ENCODE data around the gene CAVIN4. TPM values are rescaled to one million over a fixed set of nuclear protein-coding genes. Genes with fewer than 3 reads are reported as not detected.

The CAVIN4 gene
- total and polyA plus RNA-seq, 2 donors (not counting 3 experiments of a cell fraction or from before 2014, with no cell fraction given), result 0.61 to 3.1 TPM

DNA sequence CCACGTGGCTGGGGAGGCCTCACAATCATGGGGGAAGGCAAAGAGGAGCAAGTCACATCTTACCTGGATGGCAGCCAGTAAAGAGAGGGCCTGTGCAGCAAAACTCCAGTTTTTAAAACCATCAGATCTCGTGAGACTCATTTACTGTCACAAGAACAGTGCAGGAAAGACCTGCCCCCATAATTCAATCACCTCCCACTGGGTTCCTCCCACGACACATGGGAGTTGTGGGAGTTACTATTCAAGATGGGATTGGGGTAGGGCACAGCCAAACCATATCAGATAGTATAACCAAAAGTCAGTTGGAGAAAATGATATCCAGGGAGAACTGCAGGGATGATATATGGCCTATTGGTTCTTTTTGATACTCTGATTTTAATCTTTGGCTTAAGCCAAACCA is 10.0 kb upstream of the CAVIN4 start:
- H3K4me3 ChIP-seq (replicated peaks in 1 of 3; ENCODE audit: insufficient read depth in 1 of 3, low read depth in 1 of 3, low read length in 3 of 3), result no peak overlapping the region
- H3K9ac ChIP-seq (replicated peaks; ENCODE audit: extremely low read depth, insufficient read depth, low read length), result no peak overlapping the region
- DNase-seq (ENCODE audit: low read depth, low spot score) (no peak), FAIRE-seq (no peak)
- no peaks in the 10 kb centered on the region for H3K79me2 ChIP-seq (ENCODE audit: control insufficient read depth, insufficient read depth, low read length)
- intact Hi-C loops (cut with micrococcal nuclease), result no loop called here
- ChIA-PET CTCF (no interaction called here), POLR2A (no interaction called here)
- H3K27ac ChIP-seq (ENCODE audit: insufficient read depth, low read depth, low read length), result no peak overlapping the region
- no peaks in the 10 kb centered on the region for H3K4me1 ChIP-seq (ENCODE audit: control insufficient read depth, extremely low read depth, insufficient read depth, low read length)
- H3K4me2 ChIP-seq (ENCODE audit: insufficient read depth, low read length), result no peak overlapping the region
- H2AFZ ChIP-seq (ENCODE audit: low read depth, low read length), result no peak overlapping the region
- no peaks in the 10 kb centered on the region for H3K27me3 ChIP-seq (ENCODE audit: control insufficient read depth in 2 of 2, insufficient read depth in 2 of 2, low read length in 2 of 2)
- dilution Hi-C loops (cut with MboI; ENCODE audit: extremely low pct_ligation_motif_present, low sequenced_read_pairs), result no loop called here
- no peaks in the 10 kb centered on the region for H3K36me3 ChIP-seq (ENCODE audit: control insufficient read depth in 2 of 2, extremely low read depth in 1 of 2, insufficient read depth in 2 of 2, low read length in 2 of 2)
- H3K9me3 ChIP-seq (replicated peaks; ENCODE audit: control insufficient read depth, insufficient read depth, low read length), result no peaks in the 10 kb centered on the region
- TF ChIP-seq POLR2A (IDR thresholded peaks at IDR 0.05; ENCODE audit: low read depth, low read length) (no peak), POLR2AphosphoS5 (IDR thresholded peaks at IDR 0.05; ENCODE audit: insufficient read depth, low read depth, low read length) (no peak), MYC (IDR thresholded peaks at IDR 0.05; ENCODE audit: low read depth, low read length) (no peak), FOS (IDR thresholded peaks at IDR 0.05; ENCODE audit: borderline replicate concordance, insufficient read depth, low read length) (no peak)
- H4K20me1 ChIP-seq (replicated peaks; ENCODE audit: control insufficient read depth, extremely low read depth, insufficient read depth, low read length), result no peaks in the 10 kb centered on the region
- no TSS peak for BruUV-seq (replicated peaks)
- no peaks in the 10 kb centered on the region for H3K9me1 ChIP-seq (replicated peaks; ENCODE audit: control insufficient read depth, extremely low read depth, insufficient read depth, low read length)

DNA sequence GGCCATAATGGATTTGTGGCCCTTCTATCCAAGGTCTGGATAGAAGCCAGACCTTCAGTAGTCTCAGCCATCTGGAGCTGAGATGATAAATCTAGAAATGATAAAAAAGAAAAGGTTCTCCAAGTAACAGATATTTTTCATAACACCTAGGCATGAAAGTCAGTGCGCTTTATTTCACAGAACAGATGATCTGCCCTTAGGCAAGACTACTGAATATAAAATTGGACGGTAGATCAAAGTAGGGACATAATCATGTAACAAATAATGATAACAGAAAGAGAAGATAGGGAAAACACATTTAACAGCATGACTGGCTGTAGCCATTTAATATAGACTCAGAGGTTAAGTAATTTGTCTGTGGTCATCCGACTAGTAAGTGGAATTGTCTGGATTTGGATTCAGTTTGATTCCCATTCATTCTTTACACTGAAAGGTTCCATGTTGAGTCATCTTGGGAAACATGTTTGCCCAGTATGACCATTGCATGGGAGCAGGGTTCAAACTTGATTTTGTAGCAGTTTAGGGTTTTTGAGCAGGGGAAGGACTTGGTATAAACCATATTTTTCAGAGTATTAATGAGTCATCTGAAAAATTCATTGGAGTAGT is 4.1 kb upstream of the CAVIN4 start:
- H3K9me1 ChIP-seq (replicated peaks; ENCODE audit: control insufficient read depth, extremely low read depth, insufficient read depth, low read length), result no peaks in the 10 kb centered on the region
- no peaks in the 10 kb centered on the region for H3K4me1 ChIP-seq (ENCODE audit: control insufficient read depth, extremely low read depth, insufficient read depth, low read length)
- H3K27me3 ChIP-seq (ENCODE audit: control insufficient read depth in 2 of 2, insufficient read depth in 2 of 2, low read length in 2 of 2), result no peaks in the 10 kb centered on the region
- H3K4me3 ChIP-seq (replicated peaks in 1 of 3; ENCODE audit: insufficient read depth in 1 of 3, low read depth in 1 of 3, low read length in 3 of 3), result no peak overlapping the region
- no peaks in the 10 kb centered on the region for H3K9me3 ChIP-seq (replicated peaks; ENCODE audit: control insufficient read depth, insufficient read depth, low read length)
- DNase-seq (ENCODE audit: low read depth, low spot score) (no peak), FAIRE-seq (no peak)
- H3K79me2 ChIP-seq (ENCODE audit: control insufficient read depth, insufficient read depth, low read length), result no peaks in the 10 kb centered on the region
- H3K36me3 ChIP-seq (ENCODE audit: control insufficient read depth in 2 of 2, extremely low read depth in 1 of 2, insufficient read depth in 2 of 2, low read length in 2 of 2), result no peaks in the 10 kb centered on the region
- BruUV-seq (replicated peaks), result no TSS peak
- no peak overlapping the region for H3K4me2 ChIP-seq (ENCODE audit: insufficient read depth, low read length)
- CTCF ChIA-PET, result interaction anchor here (0.8 kb wide), 1 partner anchor 369 kb away, joined by 3 read pairs; no protein-coding TSS in a partner anchor
- TF ChIP-seq POLR2A (IDR thresholded peaks at IDR 0.05; ENCODE audit: low read depth, low read length), result no peak
- no peak for TF ChIP-seq EZH2 (IDR thresholded peaks at IDR 0.05; ENCODE audit: borderline replicate concordance, low read depth, low read length, severe bottlenecking)
- TF ChIP-seq, protein P1, sequence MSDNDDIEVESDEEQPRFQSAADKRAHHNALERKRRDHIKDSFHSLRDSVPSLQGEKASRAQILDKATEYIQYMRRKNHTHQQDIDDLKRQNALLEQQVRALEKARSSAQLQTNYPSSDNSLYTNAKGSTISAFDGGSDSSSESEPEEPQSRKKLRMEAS (IDR thresholded peaks at IDR 0.05; ENCODE audit: insufficient read depth, insufficient read length), result no peak
- TF ChIP-seq FOS (IDR thresholded peaks at IDR 0.05; ENCODE audit: borderline replicate concordance, insufficient read depth, low read length), result no peak
- no peak for TF ChIP-seq GATA2 (IDR thresholded peaks at IDR 0.05; ENCODE audit: insufficient read depth, insufficient read length, low read depth, low read length)
- TF ChIP-seq, protein P2, sequence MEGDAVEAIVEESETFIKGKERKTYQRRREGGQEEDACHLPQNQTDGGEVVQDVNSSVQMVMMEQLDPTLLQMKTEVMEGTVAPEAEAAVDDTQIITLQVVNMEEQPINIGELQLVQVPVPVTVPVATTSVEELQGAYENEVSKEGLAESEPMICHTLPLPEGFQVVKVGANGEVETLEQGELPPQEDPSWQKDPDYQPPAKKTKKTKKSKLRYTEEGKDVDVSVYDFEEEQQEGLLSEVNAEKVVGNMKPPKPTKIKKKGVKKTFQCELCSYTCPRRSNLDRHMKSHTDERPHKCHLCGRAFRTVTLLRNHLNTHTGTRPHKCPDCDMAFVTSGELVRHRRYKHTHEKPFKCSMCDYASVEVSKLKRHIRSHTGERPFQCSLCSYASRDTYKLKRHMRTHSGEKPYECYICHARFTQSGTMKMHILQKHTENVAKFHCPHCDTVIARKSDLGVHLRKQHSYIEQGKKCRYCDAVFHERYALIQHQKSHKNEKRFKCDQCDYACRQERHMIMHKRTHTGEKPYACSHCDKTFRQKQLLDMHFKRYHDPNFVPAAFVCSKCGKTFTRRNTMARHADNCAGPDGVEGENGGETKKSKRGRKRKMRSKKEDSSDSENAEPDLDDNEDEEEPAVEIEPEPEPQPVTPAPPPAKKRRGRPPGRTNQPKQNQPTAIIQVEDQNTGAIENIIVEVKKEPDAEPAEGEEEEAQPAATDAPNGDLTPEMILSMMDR (IDR thresholded peaks at IDR 0.05; ENCODE audit: extremely low read depth in 1 of 2, insufficient read depth in 1 of 2, low read depth in 1 of 2, low read length in 2 of 2), result no peak
- no peak for TF ChIP-seq POLR2AphosphoS5 (IDR thresholded peaks at IDR 0.05; ENCODE audit: insufficient read depth, low read depth, low read length)
- TF ChIP-seq MYC (IDR thresholded peaks at IDR 0.05; ENCODE audit: low read depth, low read length), result no peak
- TF ChIP-seq JUN (IDR thresholded peaks at IDR 0.05; ENCODE audit: borderline replicate concordance, insufficient read depth, insufficient read length, low read depth), result no peak
- intact Hi-C loops (cut with micrococcal nuclease), result no loop called here
- dilution Hi-C loops (cut with MboI; ENCODE audit: extremely low pct_ligation_motif_present, low sequenced_read_pairs), result no loop called here
- POLR2A ChIA-PET, result no interaction called here
- no peak overlapping the region for H3K27ac ChIP-seq (ENCODE audit: insufficient read depth, low read depth, low read length)
- no peak overlapping the region for H2AFZ ChIP-seq (ENCODE audit: low read depth, low read length)
- no peak overlapping the region for H3K9ac ChIP-seq (replicated peaks; ENCODE audit: extremely low read depth, insufficient read depth, low read length)
- no peaks in the 10 kb centered on the region for H4K20me1 ChIP-seq (replicated peaks; ENCODE audit: control insufficient read depth, extremely low read depth, insufficient read depth, low read length)
